SK-N-SH treated with all-trans-retinoic acid at 6 μM for 48 hours (cell line): ENCODE data around the gene PRKG1.

Experiments used
- ATAC-seq: fragments of 200-7000 bp; cut with Tn5 transposase; 3 replicates; pipeline ENCODE4 v1.9.1; 2020; ENCODE audit warnings: mild to moderate bottlenecking, moderate library complexity
- ARNTL ChIP-seq: fragments of 450-650 bp; formaldehyde crosslinking; IDR thresholded peaks from 2 replicates; pipeline ENCODE4 v1.5.0; 2020; ENCODE audit warnings: low read depth, mild to moderate bottlenecking, moderate library complexity, borderline replicate concordance
- BACH2 ChIP-seq: fragments of 250-450 bp; sonication (Bioruptor Pico); IDR thresholded peaks from 2 replicates; pipeline ENCODE4 v1.9.0; 2021; ENCODE audit warnings: mild to moderate bottlenecking, borderline replicate concordance
- CREB5 ChIP-seq: fragments of 250-450 bp; sonication (Bioruptor Pico); IDR thresholded peaks from 2 replicates; pipeline ENCODE4 v1.5.1; 2020; ENCODE audit warnings: low read depth, mild to moderate bottlenecking, moderate library complexity
- CSDC2 ChIP-seq: fragments of 250-450 bp; sonication (Bioruptor Pico); IDR thresholded peaks from 2 replicates; pipeline ENCODE4 v1.5.0; 2020; ENCODE audit warnings: mild to moderate bottlenecking, moderate library complexity
- CSRNP3 ChIP-seq: fragments of 250-450 bp; sonication (Bioruptor Pico); IDR thresholded peaks from 2 replicates; pipeline ENCODE4 v1.5.1; 2021; ENCODE audit warnings: mild to moderate bottlenecking, moderate library complexity
- ESRRG ChIP-seq: fragments of 250-450 bp; sonication (Bioruptor Pico); IDR thresholded peaks from 2 replicates; pipeline ENCODE4 v1.6.1; 2021; ENCODE audit warnings: mild to moderate bottlenecking
- ISL1 ChIP-seq: fragments of 250-450 bp; sonication (Bioruptor Pico); IDR thresholded peaks from 2 replicates; pipeline ENCODE4 v2.1.2; 2022; ENCODE audit warnings: mild to moderate bottlenecking, moderate library complexity
- OSR1 ChIP-seq: fragments of 250-450 bp; sonication (Bioruptor Pico); IDR thresholded peaks from 2 replicates; pipeline ENCODE4 v1.8.0; 2022; ENCODE audit warnings: moderate library complexity, mild to moderate bottlenecking, inconsistent platforms
- POU6F1 ChIP-seq: fragments of 250-450 bp; sonication (Bioruptor Pico); IDR thresholded peaks from 2 replicates; pipeline ENCODE4 v1.8.0; 2021; ENCODE audit warnings: low read depth, mild to moderate bottlenecking, moderate library complexity, borderline replicate concordance
- PPARA ChIP-seq: fragments of 250-450 bp; sonication (Bioruptor Pico); IDR thresholded peaks from 2 replicates; pipeline ENCODE4 v1.5.0; 2020; ENCODE audit warnings: mild to moderate bottlenecking, borderline replicate concordance
- SNAI2 ChIP-seq: fragments of 250-450 bp; sonication (Bioruptor Pico); IDR thresholded peaks from 2 replicates; pipeline ENCODE4 v1.5.0; 2020; ENCODE audit warnings: mild to moderate bottlenecking, moderate library complexity
- TCF4 ChIP-seq: fragments of 250-450 bp; sonication (Bioruptor Pico); IDR thresholded peaks from 2 replicates; pipeline ENCODE4 v1.8.0; 2021; ENCODE audit warnings: mild to moderate bottlenecking, moderate library complexity, borderline replicate concordance
- TOX ChIP-seq: fragments of 250-450 bp; sonication (Bioruptor Pico); IDR thresholded peaks from 2 replicates; pipeline ENCODE4 v1.8.0; 2021; ENCODE audit warnings: mild to moderate bottlenecking, moderate library complexity, borderline replicate concordance
- ZC3H10 ChIP-seq: fragments of 250-450 bp; sonication (Bioruptor Pico); IDR thresholded peaks from 2 replicates; pipeline ENCODE4 v1.5.1; 2021; ENCODE audit warnings: mild to moderate bottlenecking, moderate library complexity
- ZFP3 ChIP-seq: fragments of 250-450 bp; sonication (Bioruptor Pico); IDR thresholded peaks from 2 replicates; pipeline ENCODE4 v1.5.0; 2020; ENCODE audit warnings: mild to moderate bottlenecking, moderate library complexity
- ZFP30 ChIP-seq: fragments of 450-650 bp; formaldehyde crosslinking; IDR thresholded peaks from 2 replicates; pipeline ENCODE4 v1.5.0; 2022; ENCODE audit warnings: mild to moderate bottlenecking, moderate library complexity
- ZNF70 ChIP-seq: fragments of 450-650 bp; formaldehyde crosslinking; IDR thresholded peaks from 2 replicates; pipeline ENCODE4 v1.5.0; 2020; ENCODE audit warnings: mild to moderate bottlenecking, moderate library complexity
- ZNF8 ChIP-seq: fragments of 450-650 bp; formaldehyde crosslinking; IDR thresholded peaks from 2 replicates; pipeline ENCODE4 v1.5.0; 2020; ENCODE audit warnings: mild to moderate bottlenecking, moderate library complexity

Gene PRKG1

GRCh38 chr10:52346394-52347326 lies 1272.4 kb downstream of the PRKG1 start:
- ATAC-seq = no peak
- TF ChIP-seq ZFP30 (CRISPR knock-in tag) (no peak), OSR1 (CRISPR knock-in tag) (no peak), POU6F1 (CRISPR knock-in tag) (no peak), ZNF8 (CRISPR knock-in tag) (no peak), ESRRG (CRISPR knock-in tag) (no peak), BACH2 (CRISPR knock-in tag) (no peak), ARNTL (CRISPR knock-in tag) (no peak), ZFP3 (CRISPR knock-in tag) (no peak), ZNF70 (CRISPR knock-in tag) (no peak), ZC3H10 (no peak), CSDC2 (CRISPR knock-in tag) (no peak)

- no peak for ATAC-seq
- TF ChIP-seq CSRNP3 (no peak), ZNF8 (CRISPR knock-in tag) (no peak), CREB5 (no peak), CSDC2 (CRISPR knock-in tag) (no peak), ISL1 (CRISPR knock-in tag) (no peak), TCF4 (CRISPR knock-in tag) (no peak), POU6F1 (CRISPR knock-in tag) (no peak), PPARA (CRISPR knock-in tag) (no peak), ARNTL (CRISPR knock-in tag) (no peak), TOX (CRISPR knock-in tag) (no peak), ZC3H10 (no peak), ZNF70 (CRISPR knock-in tag) (no peak), BACH2 (CRISPR knock-in tag) (no peak), SNAI2 (CRISPR knock-in tag) (no peak), ESRRG (CRISPR knock-in tag) (no peak)
Observed at GRCh38 chr10:52347327-52347667, 1273.0 kb downstream of the PRKG1 start.
